Left lung (tissue), 10 donors: ENCODE measurements around the gene ZNF778. TPM values are rescaled to one million over a fixed set of nuclear protein-coding genes. Genes with fewer than 3 reads are reported as not detected.
A peak's percentile ranks its signal among the peaks of the same experiment; 100 is the strongest.

ENCODE experiments used
- ATAC-seq: fragments of 200-7000 bp; cut with Tn5 transposase; one replicate; pipeline ENCODE4 v1.9.1; 2020; ENCODE audit warnings: moderate library complexity
- DNase-seq, 4 donors: peaks; one replicate each; pipeline ENCODE4 v3.0.0-alpha.2; 2013 to 2020
- H3K27ac ChIP-seq, 2 donors: fragments of 200-600 bp; sonication (generic) in 1 of 2; one replicate each; pipeline versions ENCODE4 v1.5.0 to v1.8.0; 2020 to 2021
- H3K27me3 ChIP-seq, 2 donors: fragments of 200-600 bp; sonication (generic) in 1 of 2; one replicate each; pipeline versions ENCODE4 v1.5.0 to v1.8.0; 2020 to 2021
- H3K36me3 ChIP-seq, 2 donors: fragments of 200-600 bp; sonication (generic) in 1 of 2; one replicate each; pipeline versions ENCODE4 v1.5.0 to v1.8.0; 2020 to 2021
- H3K4me1 ChIP-seq, 2 donors: fragments of 200-600 bp; one replicate each; pipeline ENCODE4 v1.8.0; 2021
- H3K4me3 ChIP-seq, 2 donors: fragments of 200-600 bp; sonication (generic) in 1 of 2; one replicate each; pipeline versions ENCODE4 v1.5.0 to v1.8.0; 2020 to 2021; ENCODE audit warnings: mild to moderate bottlenecking in 1 of 2
- H3K9me3 ChIP-seq, 2 donors: fragments of 200-600 bp; sonication (generic) in 1 of 2; one replicate each; pipeline versions ENCODE4 v1.5.0 to v1.8.0; 2020 to 2021
- CTCF ChIP-seq, 2 donors: fragments of 200-600 bp; sonication (generic) in 1 of 2; IDR thresholded peaks; one replicate each; pipeline versions ENCODE4 v1.5.0 to v1.8.0; 2021; ENCODE audit warnings: antibody characterized with exemption in 2 of 2
- intact Hi-C, 2 donors: fragments of 100-400 bp; cut with DNase I; formaldehyde crosslinking; loops; one replicate each; pipeline versions ENCODE4 v1.11.2 to v1.14.2; 2022
- polyA plus RNA-seq, 6 donors: library from polyadenylated mRNA; unstranded; fragments of 120-200 nt; gene quantifications; one replicate each; pipeline ENCODE4 v1.2.1, GENCODE V29; 2013; ENCODE audit not compliant: insufficient read length in 6 of 6
- total RNA-seq, 2 donors: library from RNA; stranded (reverse); fragmentation: NEBNext Ultra II Directional; extraction: Animal tissue kit (Norgen Biotek cat#: 25700); gene quantifications; one replicate each; pipeline ENCODE4 v1.2.1, GENCODE V29; 2021
- donor health status: DM: no; HTN: yes; CAD: no.
- donor health status: DM: no; HTN: no; CAD: no.

The ZNF778 gene
- total and polyA plus RNA-seq, 8 donors, result 4.0 to 9.5 (median 6.1) TPM

DNA sequence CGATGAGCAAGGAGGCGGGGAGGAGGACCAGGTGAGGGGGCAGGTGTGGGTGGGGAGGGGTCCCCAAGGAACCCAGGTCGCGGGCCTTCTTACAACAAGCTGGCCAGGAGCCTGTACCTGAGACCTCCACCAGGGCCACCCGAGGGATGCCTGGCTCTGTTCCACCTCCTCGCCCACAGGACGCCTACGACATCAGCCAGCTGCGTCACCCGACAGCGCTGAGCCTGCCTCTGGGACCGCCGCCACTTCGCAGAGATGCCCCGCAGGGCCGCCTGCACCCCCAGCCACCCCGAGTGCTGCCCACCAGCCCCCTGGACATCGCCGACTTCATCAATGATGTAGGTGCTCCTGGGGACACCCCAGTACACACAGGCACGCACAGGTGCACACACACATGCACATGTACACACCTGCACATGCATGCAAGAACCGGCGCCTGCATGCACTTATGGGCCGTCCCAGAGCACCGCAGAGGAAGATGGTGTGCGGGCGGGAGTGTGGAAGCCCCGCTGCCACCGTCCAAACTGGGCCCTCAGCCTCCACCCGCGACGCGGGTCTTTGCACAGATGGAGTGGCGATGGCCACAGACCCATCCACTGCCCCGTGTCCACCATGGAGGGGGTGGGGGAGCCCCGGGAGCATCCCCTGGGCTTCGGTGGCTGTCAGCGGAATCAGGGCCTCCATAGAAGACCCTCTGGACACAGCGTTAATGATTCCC is 23.8 kb upstream of the ZNF778 start:
- intact Hi-C loops, result no loop called here
- no peak for TF ChIP-seq CTCF (IDR thresholded peaks at IDR 0.05)
- H3K4me3 ChIP-seq, result peak overlapping the region in 1 of 2 donors; percentile 14
- peak in 2 of 4 donors; percentile 58 to 80 for DNase-seq
- peak; percentile 2 for ATAC-seq
- peaks cover 3 to 9% of the 10 kb centered on the region in 2 donors for H3K4me1 ChIP-seq
- H3K36me3 ChIP-seq, result peaks cover 0 to 13% of the 10 kb centered on the region in 2 donors
- H3K27ac ChIP-seq, result no peak overlapping the region
- no peaks in the 10 kb centered on the region for H3K9me3 ChIP-seq
- peaks cover 0 to 40% of the 10 kb centered on the region in 2 donors for H3K27me3 ChIP-seq

DNA sequence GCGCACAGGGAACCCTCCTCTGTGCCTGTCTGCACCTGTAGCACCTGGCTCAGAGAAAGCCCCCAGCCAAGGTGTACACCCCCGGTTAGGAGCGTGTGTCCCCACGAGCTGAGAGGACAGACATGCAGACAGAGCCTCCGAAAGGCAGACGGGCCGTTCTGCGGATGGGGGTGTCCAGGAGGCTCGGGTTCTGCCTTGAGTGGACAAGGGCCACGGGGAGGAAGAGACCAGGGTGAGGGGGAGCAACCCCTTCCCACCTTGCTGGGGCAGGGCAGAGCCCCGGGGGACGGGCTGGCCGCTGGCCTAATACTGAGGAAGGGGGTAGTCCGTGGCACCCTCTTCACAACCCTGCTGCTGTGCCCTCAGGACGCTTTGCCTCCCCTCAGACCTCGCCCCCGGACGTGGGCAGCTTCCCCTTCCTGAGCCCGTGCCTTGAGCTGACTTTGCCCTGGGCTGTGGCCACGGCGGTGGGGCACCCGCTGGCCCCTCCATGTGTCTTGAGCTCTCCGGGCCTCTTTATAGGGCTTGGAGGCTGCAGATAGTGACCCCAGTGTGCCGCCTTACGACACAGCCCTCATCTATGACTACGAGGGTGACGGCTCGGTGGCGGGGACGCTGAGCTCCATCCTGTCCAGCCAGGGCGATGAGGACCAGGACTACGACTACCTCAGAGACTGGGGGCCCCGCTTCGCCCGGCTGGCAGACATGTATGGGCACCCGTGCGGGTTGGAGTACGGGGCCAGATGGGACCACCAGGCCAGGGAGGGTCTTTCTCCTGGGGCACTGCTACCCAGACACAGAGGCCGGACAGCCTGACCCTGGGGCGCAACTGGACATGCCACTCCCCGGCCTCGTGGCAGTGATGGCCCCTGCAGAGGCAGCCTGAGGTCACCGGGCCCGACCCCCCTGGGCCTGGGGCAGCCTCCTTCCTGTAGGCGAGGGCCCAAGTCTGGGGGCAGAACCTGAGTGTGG is 22.9 kb upstream of the ZNF778 start:
- H3K27ac ChIP-seq, result no peak overlapping the region
- intact Hi-C loops, result no loop called here
- peaks cover 5 to 48% of the 10 kb centered on the region in 2 donors for H3K27me3 ChIP-seq
- H3K9me3 ChIP-seq, result no peaks in the 10 kb centered on the region
- no peak for ATAC-seq
- peak in 1 of 4 donors; percentile 80 for DNase-seq
- peaks cover 0 to 13% of the 10 kb centered on the region in 2 donors for H3K36me3 ChIP-seq
- H3K4me3 ChIP-seq, result no peak overlapping the region
- TF ChIP-seq CTCF (IDR thresholded peaks at IDR 0.05), result no peak
- peaks cover 3 to 15% of the 10 kb centered on the region in 2 donors for H3K4me1 ChIP-seq

DNA sequence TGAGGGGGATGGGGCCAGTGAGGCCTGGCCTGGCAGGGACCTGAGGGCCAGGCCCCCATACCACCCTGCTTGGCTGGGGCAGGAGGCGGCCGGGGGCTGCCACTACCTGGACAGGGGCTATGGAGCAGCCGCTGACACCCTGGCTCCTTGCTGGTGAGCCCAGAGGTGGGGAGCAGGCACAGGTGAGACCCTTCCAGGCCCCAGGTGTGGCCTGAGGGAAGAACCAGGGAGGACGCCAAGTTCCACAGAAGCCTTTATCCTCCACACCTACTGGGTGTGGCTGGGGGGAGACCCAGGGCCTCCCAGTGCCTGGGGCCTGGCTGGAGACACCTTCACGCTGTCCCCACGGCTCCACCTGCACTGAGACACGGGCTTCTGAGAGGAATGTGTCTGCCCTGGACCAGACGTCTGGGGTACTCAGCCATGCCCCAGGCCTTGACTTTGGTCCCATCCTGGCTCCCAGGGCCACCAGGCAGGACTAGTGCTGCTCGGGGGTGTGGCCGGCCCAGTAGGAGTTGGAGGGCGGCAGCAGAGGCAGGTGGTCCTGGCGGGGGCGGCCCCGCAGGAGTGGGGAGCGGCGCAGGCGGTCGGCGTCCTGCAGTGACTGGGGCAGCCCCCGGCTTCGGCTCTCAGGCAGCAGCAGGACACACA is 21.9 kb upstream of the ZNF778 start:
- Histone ChIP-seq H3K9me3 (no peaks in the 10 kb centered on the region), H3K36me3 (peaks cover 0 to 13% of the 10 kb centered on the region in 2 donors), H3K27me3 (peaks cover 15 to 59% of the 10 kb centered on the region in 2 donors), H3K4me3 (no peak overlapping the region), H3K4me1 (peaks cover 3 to 26% of the 10 kb centered on the region in 2 donors), H3K27ac (no peak overlapping the region)
- DNase-seq (peak in 1 of 4 donors; percentile 76), ATAC-seq (no peak)
- intact Hi-C loops, result no loop called here
- no peak for TF ChIP-seq CTCF (IDR thresholded peaks at IDR 0.05)

GRCh38 chr16:89197033-89197632 is 20.4 kb upstream of the ZNF778 start:
- intact Hi-C loops, result no loop called here
- peak in 1 of 4 donors; percentile 57 for DNase-seq

More at GRCh38 chr16:89197033-89197632, 20.4 kb upstream of the ZNF778 start:
- Histone ChIP-seq H3K36me3 (peaks cover 0 to 13% of the 10 kb centered on the region in 2 donors), H3K27ac (no peak overlapping the region), H3K27me3 (peaks cover 19 to 64% of the 10 kb centered on the region in 2 donors), H3K4me3 (no peak overlapping the region), H3K9me3 (no peaks in the 10 kb centered on the region), H3K4me1 (peaks cover 0 to 28% of the 10 kb centered on the region in 2 donors)
- TF ChIP-seq CTCF (IDR thresholded peaks at IDR 0.05), result no peak
- ATAC-seq, result no peak
